ENCODE measurements around the gene ICA1.

DNA sequence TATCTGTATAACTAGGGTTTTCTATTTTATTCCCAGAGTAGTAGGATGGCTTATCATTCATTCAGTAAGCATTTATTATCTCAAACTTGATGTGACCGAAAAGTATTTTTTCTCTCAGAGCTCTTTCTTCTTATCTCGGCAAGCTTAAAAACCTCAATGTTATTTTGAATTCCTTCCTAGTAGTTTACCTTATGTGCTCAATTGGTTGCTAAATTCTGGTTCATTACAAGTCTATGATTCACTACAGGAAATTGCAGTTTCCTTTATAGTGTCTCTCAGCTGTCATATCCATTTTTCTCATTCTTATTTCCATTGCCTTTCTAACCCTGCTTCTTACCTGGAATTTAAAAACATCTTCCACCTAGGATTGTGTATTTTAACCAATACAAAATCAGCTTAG, 12.6 kb upstream of the ICA1 start:
- TF ChIP-seq POLR2AphosphoS5 (IDR thresholded peaks at IDR 0.05; ENCODE audit: borderline replicate concordance, low read depth, low read length) (no peak), EZH2 (IDR thresholded peaks at IDR 0.05) (no peak), FOXP2 (optimal IDR thresholded peaks at IDR 0.05; ENCODE audit: control extremely low read depth, extremely low read length, insufficient read depth) (no peak)

All from SK-N-MC (cell line).